ENCODE data around the gene CABP7.

DNA sequence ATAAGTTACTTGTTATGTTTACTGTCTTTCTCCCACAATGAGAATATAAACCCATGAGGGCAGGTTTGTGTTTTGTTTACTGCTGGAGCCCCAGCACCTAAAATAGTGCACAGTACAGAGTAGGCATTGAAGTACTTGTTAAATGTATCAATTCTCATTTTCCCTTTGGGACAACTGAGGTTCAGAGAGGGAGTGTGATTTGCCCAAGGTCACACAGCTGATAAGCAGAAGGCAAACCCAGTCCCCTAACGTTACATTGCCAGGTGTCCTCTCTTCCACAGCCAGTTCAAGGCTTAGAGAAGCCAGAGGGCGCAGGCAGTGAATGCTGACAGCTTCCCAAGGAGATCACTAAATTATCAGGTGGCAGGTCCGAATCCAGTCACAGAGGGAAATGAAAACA, 30.2 kb downstream of the CABP7 start:
- TF ChIP-seq, protein P1, sequence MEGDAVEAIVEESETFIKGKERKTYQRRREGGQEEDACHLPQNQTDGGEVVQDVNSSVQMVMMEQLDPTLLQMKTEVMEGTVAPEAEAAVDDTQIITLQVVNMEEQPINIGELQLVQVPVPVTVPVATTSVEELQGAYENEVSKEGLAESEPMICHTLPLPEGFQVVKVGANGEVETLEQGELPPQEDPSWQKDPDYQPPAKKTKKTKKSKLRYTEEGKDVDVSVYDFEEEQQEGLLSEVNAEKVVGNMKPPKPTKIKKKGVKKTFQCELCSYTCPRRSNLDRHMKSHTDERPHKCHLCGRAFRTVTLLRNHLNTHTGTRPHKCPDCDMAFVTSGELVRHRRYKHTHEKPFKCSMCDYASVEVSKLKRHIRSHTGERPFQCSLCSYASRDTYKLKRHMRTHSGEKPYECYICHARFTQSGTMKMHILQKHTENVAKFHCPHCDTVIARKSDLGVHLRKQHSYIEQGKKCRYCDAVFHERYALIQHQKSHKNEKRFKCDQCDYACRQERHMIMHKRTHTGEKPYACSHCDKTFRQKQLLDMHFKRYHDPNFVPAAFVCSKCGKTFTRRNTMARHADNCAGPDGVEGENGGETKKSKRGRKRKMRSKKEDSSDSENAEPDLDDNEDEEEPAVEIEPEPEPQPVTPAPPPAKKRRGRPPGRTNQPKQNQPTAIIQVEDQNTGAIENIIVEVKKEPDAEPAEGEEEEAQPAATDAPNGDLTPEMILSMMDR (IDR thresholded peaks at IDR 0.05; ENCODE audit: control extremely low read depth in 1 of 3, insufficient read depth in 1 of 3, low read depth in 1 of 3, low read length in 3 of 3), result no peak
- TF ChIP-seq KDM1A (IDR thresholded peaks at IDR 0.05; ENCODE audit: borderline replicate concordance, low read length) (no peak), EZH2 (IDR thresholded peaks at IDR 0.05; ENCODE audit: low read depth, low read length, severe bottlenecking) (no peak), RFX5 (IDR thresholded peaks at IDR 0.05; ENCODE audit: borderline replicate concordance, low read depth, low read length) (no peak), BACH1 (IDR thresholded peaks at IDR 0.05; ENCODE audit: low read length) (no peak), USF2 (IDR thresholded peaks at IDR 0.05; ENCODE audit: low read length) (no peak), POLR2A (IDR thresholded peaks at IDR 0.05; ENCODE audit: control extremely low read depth in 1 of 2, low read depth in 2 of 2, low read length in 2 of 2) (no peak), POU5F1 (IDR thresholded peaks at IDR 0.05; ENCODE audit: low read depth, low read length) (no peak)

Data from H1 (cell line).